GM12875 (cell line): ENCODE measurements around the gene SYT11.
"Not testable (repeated sequence)": the region's sequence is repeated elsewhere in the genome, so short reads cannot be mapped to it uniquely, and the experiment has no call there.

Source experiments
- H3K4me3 ChIP-seq: one replicate; pipeline ENCODE4 v1.5.1; 2011; ENCODE audit warnings: low read depth, low read length, control low read depth
- CTCF ChIP-seq: IDR thresholded peaks from 2 replicates; pipeline ENCODE4 v1.5.1; 2011; ENCODE audit warnings: low read depth, mild to moderate bottlenecking, control low read depth, inconsistent platforms, low read length, moderate library complexity, borderline replicate concordance; ENCODE audit not compliant: insufficient read depth

Gene SYT11

GRCh38 chr1:155889566-155889965, 30.2 kb downstream of the SYT11 start:
- no peak overlapping the region for H3K4me3 ChIP-seq
- TF ChIP-seq CTCF: no peak

GRCh38 chr1:155890251-155890650, 30.9 kb downstream of the SYT11 start:
- TF ChIP-seq CTCF: no peak
- no peak overlapping the region for H3K4me3 ChIP-seq

GRCh38 chr1:155892796-155893195, 33.4 kb downstream of the SYT11 start:
- no peak for TF ChIP-seq CTCF
- H3K4me3 ChIP-seq: no peak overlapping the region

- TF ChIP-seq CTCF: no peak
- no peak overlapping the region for H3K4me3 ChIP-seq
Measured at GRCh38 chr1:155893389-155894142, 34.2 kb downstream of the SYT11 start.

- H3K4me3 ChIP-seq: not testable (repeated sequence)
Measured at GRCh38 chr1:155895617-155896016, 36.2 kb downstream of the SYT11 start.

- H3K4me3 ChIP-seq: not testable (repeated sequence)
Measured at GRCh38 chr1:155896476-155896875, 37.1 kb downstream of the SYT11 start.

- TF ChIP-seq CTCF: no peak
- H3K4me3 ChIP-seq: no peak overlapping the region
Measured at GRCh38 chr1:155897746-155898145, 38.4 kb downstream of the SYT11 start.

- no peak overlapping the region for H3K4me3 ChIP-seq
- TF ChIP-seq CTCF: no peak
Measured at GRCh38 chr1:155898888-155899287, 39.5 kb downstream of the SYT11 start.
